Lower lobe of right lung (tissue), 2 donors: Measurements from ENCODE around the gene TPCN1. TPM values are rescaled to one million over a fixed set of nuclear protein-coding genes. Genes with fewer than 3 reads are reported as not detected.

ENCODE experiments used
- ATAC-seq, 2 donors: fragments of 200-7000 bp; cut with Tn5 transposase; one replicate each; pipeline ENCODE4 v1.9.1; 2020 to 2022; ENCODE audit warnings: mild to moderate bottlenecking in 2 of 2, moderate library complexity in 2 of 2
- DNase-seq: peaks from one replicate; pipeline ENCODE4 v3.0.0-alpha.2; 2020
- H3K27ac ChIP-seq: fragments of 200-600 bp; one replicate; pipeline ENCODE4 v1.8.0; 2022
- H3K27me3 ChIP-seq: fragments of 200-600 bp; one replicate; pipeline ENCODE4 v1.8.0; 2022; ENCODE audit warnings: low read depth
- H3K36me3 ChIP-seq: fragments of 200-600 bp; one replicate; pipeline ENCODE4 v1.8.0; 2022; ENCODE audit warnings: mild to moderate bottlenecking
- H3K4me1 ChIP-seq: fragments of 200-600 bp; one replicate; pipeline ENCODE4 v1.8.0; 2022
- H3K4me3 ChIP-seq: fragments of 200-600 bp; one replicate; pipeline ENCODE4 v1.8.0; 2022; ENCODE audit warnings: mild to moderate bottlenecking
- H3K9me3 ChIP-seq: fragments of 200-600 bp; one replicate; pipeline ENCODE4 v1.8.0; 2022
- CTCF ChIP-seq: fragments of 200-600 bp; IDR thresholded peaks from one replicate; pipeline ENCODE4 v1.8.0; 2022; ENCODE audit warnings: antibody characterized with exemption, mild to moderate bottlenecking
- intact Hi-C: fragments of 100-400 bp; cut with DNase I; formaldehyde crosslinking; loops from one replicate; pipeline ENCODE4 v1.11.0; 2022
- total RNA-seq: library from RNA; stranded (reverse); fragmentation: NEBNext Ultra II Directional; extraction: Animal tissue kit (Norgen Biotek cat#: 25700); gene quantifications from one replicate; pipeline ENCODE4 v1.2.1, GENCODE V29; 2021
- donor health status: DM: no; HTN: yes; CAD: no; lungs with severe emphysema.

Gene TPCN1
- total RNA-seq, 1 donor from 2014 or later, result 68.1 TPM

GRCh38 chr12:113221997-113222729 lies 899 bp downstream of the TPCN1 start:
- Histone ChIP-seq H3K36me3 (peaks cover 5% of the 10 kb centered on the region), H3K4me1 (peaks cover 53% of the 10 kb centered on the region), H3K4me3 (peak overlapping the region; percentile 73), H3K9me3 (no peaks in the 10 kb centered on the region), H3K27ac (peak overlapping the region; percentile 97), H3K27me3 (no peaks in the 10 kb centered on the region)
- DNase-seq (no peak), ATAC-seq (no peak)
- intact Hi-C loops, result no loop called here
- no peak for TF ChIP-seq CTCF

GRCh38 chr12:113222730-113223531 lies 1.7 kb downstream of the TPCN1 start:
- no peaks in the 10 kb centered on the region for H3K9me3 ChIP-seq
- DNase-seq, result no peak
- TF ChIP-seq CTCF, result no peak
- H3K27me3 ChIP-seq, result no peaks in the 10 kb centered on the region
- peak overlapping the region; percentile 97 for H3K27ac ChIP-seq
- ATAC-seq, result peak; percentile 13 to 22
- H3K4me3 ChIP-seq, result peak overlapping the region; percentile 73
- intact Hi-C loops, result no loop called here
- peaks cover 12% of the 10 kb centered on the region for H3K36me3 ChIP-seq
- peaks cover 56% of the 10 kb centered on the region for H3K4me1 ChIP-seq

GRCh38 chr12:113224955-113225354 lies 3.7 kb downstream of the TPCN1 start:
- TF ChIP-seq CTCF, result no peak
- no peak for DNase-seq
- Histone ChIP-seq H3K27ac (no peak overlapping the region), H3K4me3 (no peak overlapping the region), H3K36me3 (peaks cover 32% of the 10 kb centered on the region), H3K9me3 (no peaks in the 10 kb centered on the region), H3K27me3 (no peaks in the 10 kb centered on the region), H3K4me1 (peaks cover 76% of the 10 kb centered on the region)
- intact Hi-C loops, result no loop called here
- ATAC-seq, result no peak

- no peak overlapping the region for H3K4me3 ChIP-seq
- peak overlapping the region; percentile 27 for H3K27ac ChIP-seq
- peaks cover 52% of the 10 kb centered on the region for H3K36me3 ChIP-seq
- ATAC-seq (no peak), DNase-seq (no peak)
- intact Hi-C loops, result no loop called here
- no peak for TF ChIP-seq CTCF
- H3K27me3 ChIP-seq, result no peaks in the 10 kb centered on the region
- H3K9me3 ChIP-seq, result no peaks in the 10 kb centered on the region
- peaks cover 78% of the 10 kb centered on the region for H3K4me1 ChIP-seq
These were observed 5.7 kb downstream of the TPCN1 start for GRCh38 chr12:113226696-113227568.

- peaks cover 61% of the 10 kb centered on the region for H3K36me3 ChIP-seq
- no peak overlapping the region for H3K4me3 ChIP-seq
- H3K27me3 ChIP-seq, result no peaks in the 10 kb centered on the region
- ATAC-seq (no peak), DNase-seq (no peak)
- H3K27ac ChIP-seq, result no peak overlapping the region
- TF ChIP-seq CTCF, result no peak
- no peaks in the 10 kb centered on the region for H3K9me3 ChIP-seq
- intact Hi-C loops, result no loop called here
- H3K4me1 ChIP-seq, result peaks cover 77% of the 10 kb centered on the region
These were observed 6.6 kb downstream of the TPCN1 start for GRCh38 chr12:113227686-113228391.
